Panc1 (cell line): ENCODE data around the gene HEATR5B. TPM values are rescaled to one million over a fixed set of nuclear protein-coding genes. Genes with fewer than 3 reads are reported as not detected.

Experiments used
- ATAC-seq: fragments of 200-7000 bp; cut with Tn5 transposase; 2 replicates; pipeline ENCODE4 v1.9.1; 2020; ENCODE audit warnings: mild to moderate bottlenecking, moderate library complexity
- BruUV-seq: library from RNA; stranded (reverse); fragments of 400-500 nt; replicated peaks from 2 replicates; lab custom pipeline; 2021; lab: Mats Ljungman, UMichigan
- CTCF ChIA-PET: fragments of 300-600 bp; sonication (Branson Sonifier 250); formaldehyde crosslinking; loops from one replicate; lab custom pipeline; 2022; ENCODE audit warnings: antibody characterized with exemption; lab: Charles Lee
- POLR2A ChIA-PET: fragments of 300-600 bp; sonication (Branson Sonifier 250); formaldehyde crosslinking; loops from one replicate; lab custom pipeline; 2022; ENCODE audit warnings: antibody characterized with exemption; lab: Charles Lee
- DNase-seq: peaks from one replicate; pipeline ENCODE4 v3.0.0-alpha.2; 2010; ENCODE audit warnings: low read depth, low spot score
- H3K27ac ChIP-seq: 2 replicates; pipeline ENCODE4 v1.5.1; 2011; ENCODE audit warnings: mild to moderate bottlenecking, low read length, inconsistent platforms
- H3K27me3 ChIP-seq: fragments of 200-500 bp; sonication (Bioruptor generic); 2 replicates; pipeline ENCODE4 v1.6.0; 2014; ENCODE audit warnings: low read length, inconsistent platforms; ENCODE audit not compliant: control insufficient read depth, insufficient read depth
- H3K36me3 ChIP-seq: fragments of 200-500 bp; sonication (Bioruptor generic); 2 replicates; pipeline ENCODE4 v1.5.1; 2014; ENCODE audit warnings: inconsistent platforms, mild to moderate bottlenecking, low read length, moderate library complexity; ENCODE audit not compliant: control insufficient read depth, insufficient read depth
- H3K4me1 ChIP-seq: 2 replicates; pipeline ENCODE4 v1.5.1; 2011; ENCODE audit warnings: inconsistent platforms, mild to moderate bottlenecking, low read length, moderate library complexity; ENCODE audit not compliant: control insufficient read depth, insufficient read depth
- H3K4me3 ChIP-seq, 2 experiments: 2 replicates each; pipeline ENCODE4 v1.5.1; 2011 to 2012; ENCODE audit warnings: low read depth in 2 of 2, low read length in 2 of 2, mild to moderate bottlenecking in 2 of 2, inconsistent platforms in 1 of 2, moderate library complexity in 1 of 2
- H3K9me3 ChIP-seq: fragments of 200-500 bp; sonication (Bioruptor generic); 2 replicates; pipeline ENCODE4 v1.5.1; 2014; ENCODE audit warnings: low read depth, mild to moderate bottlenecking, inconsistent platforms, low read length, moderate library complexity; ENCODE audit not compliant: control insufficient read depth, insufficient read depth
- POLR2AphosphoS5 ChIP-seq: IDR thresholded peaks from 2 replicates; pipeline ENCODE4 v1.6.1; 2012; ENCODE audit warnings: mild to moderate bottlenecking, low read depth, low read length, moderate library complexity
- SIN3A ChIP-seq: IDR thresholded peaks from 2 replicates; pipeline ENCODE4 v1.6.1; 2012; ENCODE audit warnings: low read depth, mild to moderate bottlenecking, low read length, moderate library complexity, borderline replicate concordance; ENCODE audit not compliant: insufficient read depth
- TCF7L2 ChIP-seq: IDR thresholded peaks from 2 replicates; pipeline ENCODE4 v1.6.1; 2011; ENCODE audit warnings: mild to moderate bottlenecking, low read depth, low read length, inconsistent platforms
- in situ Hi-C: cut with HindIII; loops from 2 replicates; pipeline ENCODE4 v1.10.0; 2016; ENCODE audit warnings: low sequenced_read_pairs, low pct_unique_long_range_greater_than_20kb
- intact Hi-C: fragments of 100-400 bp; cut with micrococcal nuclease; formaldehyde crosslinking; loops from one replicate; pipeline ENCODE4 v1.10.0; 2022; ENCODE audit not compliant: unreplicated experiment
- total RNA-seq: library from RNA; stranded (reverse); gene quantifications from one replicate; pipeline ENCODE4 v1.2.1, GENCODE V29; 2021; ENCODE audit not compliant: unreplicated experiment
- TF ChIP-seq, protein P1 (sequence below), 2 experiments: IDR thresholded peaks; 2 replicates each; pipeline ENCODE4 v1.6.1; 2011 to 2012; ENCODE audit warnings: low read depth in 2 of 2, control low read depth in 1 of 2, low read length in 1 of 2, mild to moderate bottlenecking in 1 of 2, moderate library complexity in 1 of 2; ENCODE audit not compliant: insufficient read depth in 1 of 2
- TF ChIP-seq, protein P2 (sequence below): fragments of 450-650 bp; IDR thresholded peaks from 2 replicates; pipeline ENCODE4 v1.5.1; 2017; ENCODE audit warnings: mild to moderate bottlenecking

Gene HEATR5B
- total RNA-seq, 1 experiment from 2014 or later: 13.6 TPM

DNA sequence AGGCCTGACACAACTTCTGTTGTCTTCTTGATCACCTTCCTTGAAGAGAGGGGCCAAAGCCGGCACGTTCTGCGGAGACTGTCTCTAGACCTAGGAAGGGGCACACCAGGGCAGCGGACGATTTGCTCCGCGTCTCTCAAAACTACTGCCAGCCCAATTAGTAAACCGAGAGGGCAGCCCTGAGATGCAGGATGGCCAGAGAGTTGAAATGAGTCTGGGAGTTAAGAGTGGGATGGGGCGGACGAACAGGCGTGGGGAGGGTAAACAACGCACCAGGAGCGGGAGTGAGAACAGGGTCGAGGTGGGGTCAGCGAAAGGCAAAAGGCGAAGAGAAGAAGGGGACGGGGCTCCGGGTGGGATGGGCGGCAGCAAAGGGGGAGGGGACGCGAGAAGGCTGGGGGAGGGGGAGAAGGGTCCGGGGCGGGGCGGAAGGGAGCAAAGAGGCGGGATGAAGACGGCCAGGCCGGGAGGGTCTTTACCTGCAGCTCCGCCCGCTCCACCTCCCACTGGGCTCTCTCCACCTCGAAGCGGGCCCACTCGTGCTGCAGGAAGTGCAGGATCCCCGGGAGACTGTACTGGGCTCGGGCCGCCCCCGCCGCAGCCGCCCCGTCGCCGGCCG is 118.3 kb downstream of the HEATR5B start:
- in situ Hi-C loops (no loop called here), intact Hi-C loops (no loop called here)
- Histone ChIP-seq H3K4me1 (peaks cover 25% of the 10 kb centered on the region), H3K9me3 (no peaks in the 10 kb centered on the region), H3K27me3 (no peaks in the 10 kb centered on the region), H3K4me3 (peak overlapping the region; percentile 83 to 85), H3K36me3 (peaks cover 4% of the 10 kb centered on the region; the same call in 1 of the 2 replicates), H3K27ac (peak overlapping the region; percentile 79)
- no TSS peak for BruUV-seq
- ATAC-seq: peak; percentile 68
- CTCF ChIA-PET: no interaction called here
- TF ChIP-seq, protein P1, sequence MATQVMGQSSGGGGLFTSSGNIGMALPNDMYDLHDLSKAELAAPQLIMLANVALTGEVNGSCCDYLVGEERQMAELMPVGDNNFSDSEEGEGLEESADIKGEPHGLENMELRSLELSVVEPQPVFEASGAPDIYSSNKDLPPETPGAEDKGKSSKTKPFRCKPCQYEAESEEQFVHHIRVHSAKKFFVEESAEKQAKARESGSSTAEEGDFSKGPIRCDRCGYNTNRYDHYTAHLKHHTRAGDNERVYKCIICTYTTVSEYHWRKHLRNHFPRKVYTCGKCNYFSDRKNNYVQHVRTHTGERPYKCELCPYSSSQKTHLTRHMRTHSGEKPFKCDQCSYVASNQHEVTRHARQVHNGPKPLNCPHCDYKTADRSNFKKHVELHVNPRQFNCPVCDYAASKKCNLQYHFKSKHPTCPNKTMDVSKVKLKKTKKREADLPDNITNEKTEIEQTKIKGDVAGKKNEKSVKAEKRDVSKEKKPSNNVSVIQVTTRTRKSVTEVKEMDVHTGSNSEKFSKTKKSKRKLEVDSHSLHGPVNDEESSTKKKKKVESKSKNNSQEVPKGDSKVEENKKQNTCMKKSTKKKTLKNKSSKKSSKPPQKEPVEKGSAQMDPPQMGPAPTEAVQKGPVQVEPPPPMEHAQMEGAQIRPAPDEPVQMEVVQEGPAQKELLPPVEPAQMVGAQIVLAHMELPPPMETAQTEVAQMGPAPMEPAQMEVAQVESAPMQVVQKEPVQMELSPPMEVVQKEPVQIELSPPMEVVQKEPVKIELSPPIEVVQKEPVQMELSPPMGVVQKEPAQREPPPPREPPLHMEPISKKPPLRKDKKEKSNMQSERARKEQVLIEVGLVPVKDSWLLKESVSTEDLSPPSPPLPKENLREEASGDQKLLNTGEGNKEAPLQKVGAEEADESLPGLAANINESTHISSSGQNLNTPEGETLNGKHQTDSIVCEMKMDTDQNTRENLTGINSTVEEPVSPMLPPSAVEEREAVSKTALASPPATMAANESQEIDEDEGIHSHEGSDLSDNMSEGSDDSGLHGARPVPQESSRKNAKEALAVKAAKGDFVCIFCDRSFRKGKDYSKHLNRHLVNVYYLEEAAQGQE (IDR thresholded peaks at IDR 0.05; ENCODE audit: insufficient read depth in 1 of 2, low read depth in 2 of 2, low read length in 1 of 2): no peak
- no peak for TF ChIP-seq SIN3A
- TF ChIP-seq POLR2AphosphoS5: no peak
- TF ChIP-seq, protein P2, sequence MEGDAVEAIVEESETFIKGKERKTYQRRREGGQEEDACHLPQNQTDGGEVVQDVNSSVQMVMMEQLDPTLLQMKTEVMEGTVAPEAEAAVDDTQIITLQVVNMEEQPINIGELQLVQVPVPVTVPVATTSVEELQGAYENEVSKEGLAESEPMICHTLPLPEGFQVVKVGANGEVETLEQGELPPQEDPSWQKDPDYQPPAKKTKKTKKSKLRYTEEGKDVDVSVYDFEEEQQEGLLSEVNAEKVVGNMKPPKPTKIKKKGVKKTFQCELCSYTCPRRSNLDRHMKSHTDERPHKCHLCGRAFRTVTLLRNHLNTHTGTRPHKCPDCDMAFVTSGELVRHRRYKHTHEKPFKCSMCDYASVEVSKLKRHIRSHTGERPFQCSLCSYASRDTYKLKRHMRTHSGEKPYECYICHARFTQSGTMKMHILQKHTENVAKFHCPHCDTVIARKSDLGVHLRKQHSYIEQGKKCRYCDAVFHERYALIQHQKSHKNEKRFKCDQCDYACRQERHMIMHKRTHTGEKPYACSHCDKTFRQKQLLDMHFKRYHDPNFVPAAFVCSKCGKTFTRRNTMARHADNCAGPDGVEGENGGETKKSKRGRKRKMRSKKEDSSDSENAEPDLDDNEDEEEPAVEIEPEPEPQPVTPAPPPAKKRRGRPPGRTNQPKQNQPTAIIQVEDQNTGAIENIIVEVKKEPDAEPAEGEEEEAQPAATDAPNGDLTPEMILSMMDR: no peak
- TF ChIP-seq TCF7L2: no peak
- DNase-seq: no peak
- POLR2A ChIA-PET: interaction anchor here (0.5 kb wide), 1 partner anchor 25 kb away, joined by 6 read pairs; no protein-coding TSS in a partner anchor

DNA sequence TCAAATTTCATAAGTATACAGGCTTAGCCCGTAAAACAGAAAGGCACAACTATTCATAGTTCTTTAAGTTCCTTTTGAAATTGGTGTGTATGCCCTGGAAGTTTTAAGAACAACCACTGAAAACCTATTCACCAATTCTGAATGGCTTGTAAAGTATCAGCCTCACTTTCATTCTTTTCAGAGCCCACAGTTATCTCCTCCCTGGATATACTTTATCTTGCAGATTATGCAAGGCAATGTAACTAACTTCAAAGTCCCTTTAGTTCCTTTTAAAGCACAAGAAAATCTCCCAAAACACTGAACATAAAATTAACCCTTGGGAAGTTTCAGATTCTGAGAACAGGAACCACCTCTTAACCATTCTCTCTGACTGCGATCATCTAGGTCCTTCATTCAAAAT is 119.0 kb downstream of the HEATR5B start:
- BruUV-seq: no TSS peak
- no peak for ATAC-seq
- CTCF ChIA-PET: no interaction called here

More for the DNA sequence above, 119.0 kb downstream of the HEATR5B start:
- in situ Hi-C loops: no loop called here
- Histone ChIP-seq H3K27me3 (no peaks in the 10 kb centered on the region), H3K27ac (peak overlapping the region; percentile 79), H3K4me3 (peak overlapping the region; percentile 83 to 85), H3K9me3 (no peaks in the 10 kb centered on the region), H3K4me1 (peaks cover 25% of the 10 kb centered on the region), H3K36me3 (peaks cover 4% of the 10 kb centered on the region; the same call in 1 of the 2 replicates)
- TF ChIP-seq TCF7L2: no peak
- TF ChIP-seq SIN3A: no peak
- TF ChIP-seq POLR2AphosphoS5: no peak
- TF ChIP-seq, protein P1 (IDR thresholded peaks at IDR 0.05; ENCODE audit: insufficient read depth in 1 of 2, low read depth in 2 of 2, low read length in 1 of 2): no peak
- TF ChIP-seq, protein P2: no peak
- no peak for DNase-seq
- intact Hi-C loops: no loop called here
- POLR2A ChIA-PET: no interaction called here
